Ascending aorta (tissue), 2 donors: ENCODE results near the gene SORL1-AS1.

Experiments
- DNase-seq, 2 donors: peaks; one replicate each; pipeline ENCODE4 v3.0.0-alpha.2; 2019; ENCODE audit warnings: low spot score in 2 of 2
- H3K27ac ChIP-seq, 2 donors: fragments of 200-600 bp; sonication (generic); one replicate each; pipeline ENCODE4 v1.5.1; 2016 to 2017; ENCODE audit warnings: mild to moderate bottlenecking in 1 of 2
- H3K27me3 ChIP-seq: fragments of 200-600 bp; sonication (generic); one replicate; pipeline ENCODE4 v1.5.1; 2017
- H3K36me3 ChIP-seq, 2 donors: fragments of 200-600 bp; sonication (generic); one replicate each; pipeline ENCODE4 v1.5.1; 2016
- H3K4me1 ChIP-seq, 2 donors: fragments of 200-600 bp; sonication (generic); one replicate each; pipeline ENCODE4 v1.5.1; 2016 to 2017; ENCODE audit warnings: mild to moderate bottlenecking in 1 of 2
- H3K4me3 ChIP-seq, 2 donors: fragments of 200-600 bp; sonication (generic); one replicate each; pipeline ENCODE4 v1.5.1; 2016 to 2017; ENCODE audit warnings: mild to moderate bottlenecking in 1 of 2
- H3K9me3 ChIP-seq, 2 donors: fragments of 200-600 bp; sonication (generic); one replicate each; pipeline ENCODE4 v1.5.1; 2016
- intact Hi-C: fragments of 100-400 bp; cut with DNase I; formaldehyde crosslinking; loops from one replicate; pipeline ENCODE4 v1.15.1; 2023
- TF ChIP-seq, protein P1 (sequence below), 3 experiments: fragments of 200-600 bp in 2 of 3; fragments of 450-650 bp in 1 of 3; sonication (generic) in 2 of 3; IDR thresholded peaks; one replicate each; pipeline ENCODE4 v1.5.1; 2016 to 2019; ENCODE audit warnings: antibody characterized with exemption in 3 of 3, mild to moderate bottlenecking in 1 of 3, moderate library complexity in 1 of 3

Gene SORL1-AS1

DNA sequence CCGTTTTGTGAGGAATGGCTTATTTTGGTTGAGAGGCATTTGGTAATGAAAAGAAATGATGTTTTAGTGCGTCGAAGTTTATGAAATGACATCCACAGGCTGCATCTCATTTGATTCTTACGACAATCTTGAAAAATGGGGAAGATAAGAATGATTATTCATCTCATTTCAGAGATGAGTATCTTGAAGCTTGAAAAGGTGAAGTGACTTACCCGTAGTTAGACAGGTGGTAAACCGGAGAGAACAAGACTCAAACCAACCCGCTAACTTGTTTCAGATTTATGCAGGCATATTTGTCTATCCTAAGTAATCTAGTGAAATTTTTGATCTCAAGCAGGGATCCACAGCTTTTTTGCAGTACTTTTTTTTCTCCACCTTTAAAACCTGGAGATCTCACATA lies 9.1 kb upstream of the SORL1-AS1 start:
- H3K27me3 ChIP-seq: no peaks in the 10 kb centered on the region
- no peak overlapping the region for H3K27ac ChIP-seq
- H3K4me1 ChIP-seq: peaks cover 10 to 22% of the 10 kb centered on the region in 2 donors
- intact Hi-C loops: no loop called here
- H3K4me3 ChIP-seq: no peak overlapping the region
- DNase-seq: no peak
- no peaks in the 10 kb centered on the region for H3K36me3 ChIP-seq
- TF ChIP-seq, protein P1, sequence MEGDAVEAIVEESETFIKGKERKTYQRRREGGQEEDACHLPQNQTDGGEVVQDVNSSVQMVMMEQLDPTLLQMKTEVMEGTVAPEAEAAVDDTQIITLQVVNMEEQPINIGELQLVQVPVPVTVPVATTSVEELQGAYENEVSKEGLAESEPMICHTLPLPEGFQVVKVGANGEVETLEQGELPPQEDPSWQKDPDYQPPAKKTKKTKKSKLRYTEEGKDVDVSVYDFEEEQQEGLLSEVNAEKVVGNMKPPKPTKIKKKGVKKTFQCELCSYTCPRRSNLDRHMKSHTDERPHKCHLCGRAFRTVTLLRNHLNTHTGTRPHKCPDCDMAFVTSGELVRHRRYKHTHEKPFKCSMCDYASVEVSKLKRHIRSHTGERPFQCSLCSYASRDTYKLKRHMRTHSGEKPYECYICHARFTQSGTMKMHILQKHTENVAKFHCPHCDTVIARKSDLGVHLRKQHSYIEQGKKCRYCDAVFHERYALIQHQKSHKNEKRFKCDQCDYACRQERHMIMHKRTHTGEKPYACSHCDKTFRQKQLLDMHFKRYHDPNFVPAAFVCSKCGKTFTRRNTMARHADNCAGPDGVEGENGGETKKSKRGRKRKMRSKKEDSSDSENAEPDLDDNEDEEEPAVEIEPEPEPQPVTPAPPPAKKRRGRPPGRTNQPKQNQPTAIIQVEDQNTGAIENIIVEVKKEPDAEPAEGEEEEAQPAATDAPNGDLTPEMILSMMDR (IDR thresholded peaks at IDR 0.05): no peak
- no peaks in the 10 kb centered on the region for H3K9me3 ChIP-seq

DNA sequence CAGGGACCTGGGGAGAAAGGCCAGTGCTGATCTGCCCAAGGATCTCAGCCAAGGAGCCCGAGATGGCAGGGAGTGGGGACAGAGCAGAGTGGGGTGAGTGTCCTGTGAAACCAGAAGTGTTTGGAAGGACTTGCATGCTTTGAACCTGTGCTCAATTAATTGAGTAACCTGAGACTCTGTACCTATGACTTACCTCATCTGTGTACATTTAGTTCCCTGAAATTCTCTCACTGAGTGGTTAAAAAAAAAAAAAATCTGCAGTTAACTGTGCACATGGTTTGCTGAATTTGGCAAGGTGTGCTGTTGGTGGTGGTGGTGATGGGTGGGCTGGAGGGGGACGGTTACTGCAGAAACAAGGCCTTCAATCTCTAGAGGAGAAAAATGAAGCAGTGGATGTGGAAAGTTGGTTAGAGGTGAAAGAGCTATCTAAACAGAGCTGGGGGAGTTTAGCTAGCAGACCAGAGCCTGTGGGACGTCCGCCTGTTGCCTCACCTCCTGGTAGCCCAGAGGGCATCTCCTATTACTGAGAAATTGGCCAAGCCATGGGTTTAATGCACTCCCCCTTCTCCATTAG lies 8.3 kb upstream of the SORL1-AS1 start:
- TF ChIP-seq, protein P1 (IDR thresholded peaks at IDR 0.05): no peak
- H3K36me3 ChIP-seq: no peaks in the 10 kb centered on the region
- no peaks in the 10 kb centered on the region for H3K27me3 ChIP-seq
- intact Hi-C loops: no loop called here
- H3K4me1 ChIP-seq: peaks cover 5 to 17% of the 10 kb centered on the region in 2 donors
- H3K4me3 ChIP-seq: no peak overlapping the region
- DNase-seq: no peak
- no peaks in the 10 kb centered on the region for H3K9me3 ChIP-seq
- H3K27ac ChIP-seq: no peak overlapping the region

DNA sequence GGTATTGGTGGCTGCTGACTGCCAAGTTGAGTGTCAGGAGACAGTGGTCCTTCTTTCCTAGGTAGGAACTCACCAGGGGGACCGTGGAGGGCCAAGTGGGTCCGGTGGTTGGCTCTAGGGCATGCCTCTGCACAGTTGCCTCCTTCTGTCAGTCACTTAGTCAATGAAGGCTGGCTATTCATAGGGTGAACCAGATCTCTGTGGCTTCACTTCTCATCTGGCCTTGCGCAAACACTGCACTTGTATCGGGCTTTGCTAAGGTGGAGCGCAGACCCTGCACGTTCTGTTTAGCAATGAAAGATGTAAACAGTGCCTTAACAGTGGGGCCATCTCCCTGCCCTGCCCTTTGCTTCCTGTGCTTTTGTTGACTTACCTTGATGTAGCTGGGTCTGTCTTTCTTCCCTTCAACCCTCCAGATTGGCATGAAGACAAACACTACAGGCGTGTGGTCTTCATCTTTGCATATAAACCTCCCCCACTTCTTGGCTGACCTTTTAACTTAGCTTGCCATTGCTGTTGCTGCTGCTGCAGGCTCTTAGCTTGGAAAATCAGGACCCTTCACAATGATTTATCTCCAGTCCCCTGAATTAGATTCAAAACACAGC lies 6.7 kb upstream of the SORL1-AS1 start:
- DNase-seq: no peak
- H3K36me3 ChIP-seq: no peaks in the 10 kb centered on the region
- no peaks in the 10 kb centered on the region for H3K9me3 ChIP-seq
- no peaks in the 10 kb centered on the region for H3K27me3 ChIP-seq
- H3K27ac ChIP-seq: no peak overlapping the region
- intact Hi-C loops: no loop called here
- TF ChIP-seq, protein P1 (IDR thresholded peaks at IDR 0.05): no peak
- peaks cover 3 to 7% of the 10 kb centered on the region in 2 donors for H3K4me1 ChIP-seq
- no peak overlapping the region for H3K4me3 ChIP-seq

DNA sequence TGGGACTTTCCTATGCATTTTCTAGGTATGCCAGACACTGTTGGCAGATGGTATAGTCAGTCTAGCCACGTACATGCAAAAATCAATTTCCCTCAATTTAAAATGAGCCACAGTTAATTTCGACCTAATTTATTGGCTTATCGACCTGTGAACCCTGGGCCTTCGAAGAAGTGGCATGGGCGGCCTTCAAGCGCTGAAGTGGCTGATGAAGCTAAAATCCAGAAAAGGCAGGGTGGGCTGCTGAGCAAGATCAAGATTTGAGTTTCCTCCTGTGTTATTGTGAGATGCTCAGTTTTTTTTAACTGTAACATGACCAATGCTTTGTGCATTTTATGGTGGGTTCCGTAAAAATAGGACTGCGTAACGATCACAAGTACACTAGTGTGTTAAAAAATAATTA lies 5.8 kb upstream of the SORL1-AS1 start:
- TF ChIP-seq, protein P1 (IDR thresholded peaks at IDR 0.05): no peak
- H3K4me1 ChIP-seq: peaks cover 0 to 3% of the 10 kb centered on the region in 2 donors
- H3K36me3 ChIP-seq: no peaks in the 10 kb centered on the region
- intact Hi-C loops: no loop called here
- no peaks in the 10 kb centered on the region for H3K27me3 ChIP-seq
- H3K27ac ChIP-seq: no peak overlapping the region
- DNase-seq: no peak
- no peak overlapping the region for H3K4me3 ChIP-seq
- no peaks in the 10 kb centered on the region for H3K9me3 ChIP-seq

DNA sequence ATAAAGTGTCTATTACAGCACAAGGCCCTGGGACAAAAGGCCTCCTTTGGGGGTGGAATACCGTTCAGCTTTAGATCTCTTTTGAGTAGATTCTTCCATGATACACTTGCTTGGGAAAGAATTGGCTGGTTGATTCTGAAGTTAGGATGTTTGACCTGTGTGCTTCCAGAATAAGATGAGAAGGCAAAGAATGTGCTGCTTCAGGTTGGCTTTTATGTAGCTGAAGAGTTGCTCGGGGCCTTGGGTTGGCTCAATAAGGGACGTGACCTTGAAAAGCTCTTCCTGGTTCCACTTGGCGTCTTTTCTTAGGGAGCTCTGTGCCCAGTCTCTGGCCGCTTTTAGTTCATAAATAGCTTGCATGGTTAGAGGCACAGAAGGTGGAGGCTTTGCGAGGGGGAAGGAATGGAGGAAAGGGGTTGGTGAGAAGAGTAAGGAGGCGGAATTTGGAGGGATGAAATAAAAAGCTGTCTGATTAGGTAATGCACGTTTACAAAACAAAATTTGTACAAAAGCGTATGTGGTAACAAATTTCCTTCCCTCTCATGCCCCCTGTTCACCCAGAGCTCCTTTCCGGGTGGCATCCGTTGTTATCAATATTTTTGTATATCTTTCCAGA lies 4.2 kb upstream of the SORL1-AS1 start:
- no peak overlapping the region for H3K4me3 ChIP-seq
- H3K4me1 ChIP-seq: peaks cover 0 to 3% of the 10 kb centered on the region in 2 donors
- DNase-seq: no peak
- H3K36me3 ChIP-seq: no peaks in the 10 kb centered on the region
- H3K27me3 ChIP-seq: no peaks in the 10 kb centered on the region
- intact Hi-C loops: no loop called here
- H3K27ac ChIP-seq: no peak overlapping the region
- TF ChIP-seq, protein P1 (IDR thresholded peaks at IDR 0.05): no peak
- H3K9me3 ChIP-seq: no peaks in the 10 kb centered on the region
